GM12875 (cell line): Measurements from ENCODE around the gene MAGEB6.
"Not testable (repeated sequence)": the region's sequence is repeated elsewhere in the genome, so short reads cannot be mapped to it uniquely, and the experiment has no call there.

Experiments
- H3K4me3 ChIP-seq: one replicate; pipeline ENCODE4 v1.5.1; 2011; ENCODE audit warnings: low read depth, low read length, control low read depth
- TF ChIP-seq, protein P1 (sequence below): IDR thresholded peaks from 2 replicates; pipeline ENCODE4 v1.5.1; 2011; ENCODE audit warnings: low read depth, mild to moderate bottlenecking, control low read depth, inconsistent platforms, low read length, moderate library complexity, borderline replicate concordance; ENCODE audit not compliant: insufficient read depth

Gene MAGEB6, protein sequence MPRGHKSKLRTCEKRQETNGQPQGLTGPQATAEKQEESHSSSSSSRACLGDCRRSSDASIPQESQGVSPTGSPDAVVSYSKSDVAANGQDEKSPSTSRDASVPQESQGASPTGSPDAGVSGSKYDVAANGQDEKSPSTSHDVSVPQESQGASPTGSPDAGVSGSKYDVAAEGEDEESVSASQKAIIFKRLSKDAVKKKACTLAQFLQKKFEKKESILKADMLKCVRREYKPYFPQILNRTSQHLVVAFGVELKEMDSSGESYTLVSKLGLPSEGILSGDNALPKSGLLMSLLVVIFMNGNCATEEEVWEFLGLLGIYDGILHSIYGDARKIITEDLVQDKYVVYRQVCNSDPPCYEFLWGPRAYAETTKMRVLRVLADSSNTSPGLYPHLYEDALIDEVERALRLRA

DNA sequence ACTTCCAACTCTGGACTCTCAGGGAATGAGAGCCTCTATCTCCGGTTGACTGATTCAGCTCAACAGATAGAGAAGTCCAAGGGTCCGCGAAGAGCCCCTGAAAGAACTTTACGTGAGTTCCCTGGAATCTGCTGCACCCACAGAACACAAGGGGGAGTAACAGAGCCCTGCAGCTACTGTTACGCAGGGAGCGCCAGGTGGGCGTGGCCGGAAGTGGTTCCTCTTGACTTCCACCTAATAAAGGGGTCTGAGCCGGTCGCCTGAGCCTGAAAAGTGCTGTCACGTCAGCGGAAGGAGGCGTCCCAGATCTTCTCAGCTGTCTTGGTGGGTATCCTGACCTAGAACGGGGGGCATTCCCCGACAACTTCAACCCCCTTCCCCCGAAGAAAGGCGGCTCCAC, at the start of gene MAGEB6:
Gene MAGEB6, plus strand, starts transcription at position 237 of the 400 bp plus-strand sequence. CDS start 1,407 bp downstream, outside the sequence.
- TF ChIP-seq, protein P1, sequence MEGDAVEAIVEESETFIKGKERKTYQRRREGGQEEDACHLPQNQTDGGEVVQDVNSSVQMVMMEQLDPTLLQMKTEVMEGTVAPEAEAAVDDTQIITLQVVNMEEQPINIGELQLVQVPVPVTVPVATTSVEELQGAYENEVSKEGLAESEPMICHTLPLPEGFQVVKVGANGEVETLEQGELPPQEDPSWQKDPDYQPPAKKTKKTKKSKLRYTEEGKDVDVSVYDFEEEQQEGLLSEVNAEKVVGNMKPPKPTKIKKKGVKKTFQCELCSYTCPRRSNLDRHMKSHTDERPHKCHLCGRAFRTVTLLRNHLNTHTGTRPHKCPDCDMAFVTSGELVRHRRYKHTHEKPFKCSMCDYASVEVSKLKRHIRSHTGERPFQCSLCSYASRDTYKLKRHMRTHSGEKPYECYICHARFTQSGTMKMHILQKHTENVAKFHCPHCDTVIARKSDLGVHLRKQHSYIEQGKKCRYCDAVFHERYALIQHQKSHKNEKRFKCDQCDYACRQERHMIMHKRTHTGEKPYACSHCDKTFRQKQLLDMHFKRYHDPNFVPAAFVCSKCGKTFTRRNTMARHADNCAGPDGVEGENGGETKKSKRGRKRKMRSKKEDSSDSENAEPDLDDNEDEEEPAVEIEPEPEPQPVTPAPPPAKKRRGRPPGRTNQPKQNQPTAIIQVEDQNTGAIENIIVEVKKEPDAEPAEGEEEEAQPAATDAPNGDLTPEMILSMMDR: no peak
- no peak within 1 kb of the TSS for H3K4me3 ChIP-seq

DNA sequence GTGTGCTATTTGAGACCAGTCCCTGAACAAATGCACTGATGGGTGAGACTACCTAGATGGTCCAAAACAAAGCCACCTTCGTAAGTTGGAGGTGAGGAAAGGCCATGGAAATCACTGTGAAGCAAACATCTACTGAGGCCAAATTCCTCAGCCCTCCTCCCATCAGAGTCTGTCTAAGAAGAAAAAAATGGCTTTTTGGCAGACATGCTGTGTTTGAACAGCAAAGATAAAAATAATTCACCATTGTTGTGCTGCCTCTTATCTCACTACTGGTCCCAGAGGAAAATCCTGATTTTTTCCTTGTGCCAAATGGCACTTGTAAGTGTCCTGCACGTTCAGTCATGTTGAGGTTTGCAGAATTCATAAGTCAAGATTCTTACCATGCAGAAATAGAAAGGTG, 46.2 kb upstream of the MAGEB6 start:
- TF ChIP-seq, protein P1: no peak
- H3K4me3 ChIP-seq: no peak overlapping the region

DNA sequence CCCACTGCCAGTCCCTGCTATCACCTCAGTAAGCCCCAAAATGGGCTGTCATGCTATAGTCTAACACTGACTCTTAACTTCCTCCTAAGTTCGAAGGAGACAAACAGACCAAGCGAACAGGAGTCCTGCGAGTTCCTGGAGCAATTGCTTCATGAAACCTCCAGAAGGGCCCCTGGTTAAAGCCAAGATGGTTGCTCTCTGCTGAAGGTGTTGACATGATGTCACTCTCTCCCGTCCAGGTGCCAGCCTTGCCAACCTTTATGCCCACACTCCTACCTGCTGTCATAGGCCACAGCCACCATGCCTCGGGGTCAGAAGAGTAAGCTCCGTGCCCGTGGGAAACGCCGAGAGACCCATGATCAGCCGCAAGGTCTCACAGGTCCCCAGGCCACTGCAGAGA, 31.9 kb upstream of the MAGEB6 start, which contains the start of gene MAGEB6B:
Gene MAGEB6B, plus strand, starts transcription at position 301 of the 400 bp plus-strand sequence. Its CDS starts 0 bp downstream, at position 301.
- H3K4me3 ChIP-seq: no peak within 1 kb of the TSS
- TF ChIP-seq, protein P1: no peak

DNA sequence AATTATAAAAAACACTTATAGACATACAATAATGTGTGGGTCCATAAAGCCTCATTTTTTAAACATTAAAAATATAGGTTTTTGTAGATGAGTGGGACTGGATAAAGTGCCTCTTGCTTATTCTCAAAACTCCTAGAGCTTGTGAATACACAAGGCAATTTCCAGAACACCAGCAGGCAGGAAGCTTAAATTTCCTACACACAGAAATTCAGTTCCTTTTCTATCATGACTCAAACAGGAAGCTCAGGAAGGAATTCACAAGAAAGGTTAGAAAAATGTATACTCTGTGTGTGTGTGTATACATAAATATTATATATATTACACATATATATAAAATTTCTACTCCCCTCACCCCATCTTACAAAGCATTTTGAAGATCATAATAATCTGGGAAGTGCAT, 11.3 kb downstream of the MAGEB6 start:
- H3K4me3 ChIP-seq: no peak overlapping the region
- TF ChIP-seq, protein P1: no peak

DNA sequence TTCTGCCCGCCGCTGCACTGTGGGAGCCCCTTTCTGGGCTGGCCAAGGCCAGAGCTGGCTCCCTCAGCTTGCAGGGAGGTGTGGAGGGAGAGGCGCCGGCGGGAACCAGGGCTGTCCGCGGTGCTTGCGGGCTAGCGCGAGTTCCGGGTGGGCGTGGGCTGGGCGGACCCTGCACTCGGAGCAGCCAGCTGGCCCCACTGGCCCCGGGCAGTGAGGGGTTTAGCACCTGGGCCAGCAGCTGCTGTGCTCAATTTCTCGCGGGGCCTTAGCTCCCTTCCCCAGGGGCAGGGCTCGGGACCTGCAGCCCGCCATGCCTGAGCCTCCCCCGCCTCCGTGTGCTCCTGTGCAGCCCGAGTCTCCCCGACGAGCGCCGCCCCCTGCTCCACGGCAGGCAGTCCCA, 12.5 kb downstream of the MAGEB6 start:
- H3K4me3 ChIP-seq: not testable (repeated sequence)

DNA sequence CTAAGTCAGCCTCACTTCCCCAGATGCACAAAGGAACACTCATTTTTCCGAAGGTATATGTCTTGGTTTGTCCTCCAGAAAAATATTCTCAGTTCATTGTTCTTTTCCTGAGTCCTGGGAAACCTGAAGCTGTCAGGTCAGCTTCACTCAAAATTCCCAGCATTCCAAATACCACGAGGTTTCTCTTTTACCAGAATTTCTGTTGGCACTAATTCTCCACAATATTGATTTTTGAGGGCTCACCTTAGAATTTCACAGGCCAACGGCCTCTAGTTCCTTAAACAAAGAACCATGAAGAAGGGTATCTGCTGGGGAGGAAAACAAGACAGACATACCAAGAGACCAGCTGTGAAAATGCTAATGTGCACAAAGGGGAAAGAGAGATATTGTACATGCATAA, 15.8 kb downstream of the MAGEB6 start:
- no peak overlapping the region for H3K4me3 ChIP-seq
- TF ChIP-seq, protein P1: no peak

DNA sequence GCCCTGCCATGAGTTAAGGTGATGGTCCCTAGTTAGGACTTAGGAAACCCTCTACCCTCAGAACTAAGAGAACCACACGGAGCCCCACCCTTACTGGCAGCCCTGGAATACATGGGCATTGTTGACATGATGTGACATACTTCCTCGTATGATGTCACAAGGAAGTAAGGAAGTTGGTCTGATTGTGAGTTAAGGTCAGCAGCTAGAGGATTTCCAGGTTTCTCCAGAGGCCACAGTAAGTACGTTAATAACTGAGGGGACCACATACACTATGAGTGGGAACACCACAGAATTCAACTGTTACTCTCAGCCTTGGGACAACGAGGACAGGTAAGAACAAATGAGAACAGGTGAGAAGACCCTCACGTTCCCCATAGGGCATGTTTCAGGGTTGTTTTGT, 23.6 kb downstream of the MAGEB6 start, which contains the start of gene MAGEB5:
Gene MAGEB5, plus strand, starts transcription at position 301 of the 400 bp plus-strand sequence. CDS start 1,133 bp downstream, outside the sequence.
- no peak within 1 kb of the TSS for H3K4me3 ChIP-seq
- TF ChIP-seq, protein P1: no peak

DNA sequence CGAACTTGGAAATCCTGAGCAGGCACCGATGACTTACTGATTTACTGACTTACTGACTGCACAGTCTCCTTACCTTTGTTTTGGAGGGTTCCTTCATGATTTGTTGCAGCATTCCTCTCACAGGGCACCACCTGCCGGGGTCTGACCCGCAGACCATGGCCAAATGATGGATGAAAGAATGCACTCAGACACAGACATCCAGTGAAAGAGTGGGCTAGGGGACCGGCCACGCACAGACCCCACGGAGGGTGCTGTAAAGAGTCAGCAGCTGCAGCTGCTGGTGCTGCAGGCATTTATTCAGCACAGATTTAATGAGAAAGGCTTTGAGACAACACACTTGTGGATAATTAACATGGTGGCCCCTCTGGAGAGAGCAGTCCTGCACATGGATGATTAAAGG, 27.1 kb downstream of the MAGEB6 start:
- TF ChIP-seq, protein P1: no peak
- no peak overlapping the region for H3K4me3 ChIP-seq
